ENCODE data around the gene MTMR6.

The MTMR6 gene

DNA sequence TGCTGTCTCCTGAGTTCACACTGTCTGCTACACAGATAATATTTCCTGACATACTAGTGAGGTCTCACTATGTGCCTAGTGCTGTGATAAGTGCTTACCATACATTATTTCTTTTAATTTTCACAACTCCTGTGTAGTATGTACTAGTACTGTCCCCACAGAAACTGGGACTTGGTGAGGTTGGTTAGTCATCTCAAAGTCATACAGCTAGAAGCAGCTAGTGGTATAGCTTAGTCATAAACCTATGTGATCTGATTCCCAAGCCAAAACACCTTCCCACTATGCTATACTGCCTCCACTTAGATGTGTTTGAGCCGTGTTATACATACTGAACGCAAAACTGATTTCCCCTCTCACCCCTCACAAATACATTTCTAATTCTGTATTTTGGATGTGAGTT, 10.5 kb downstream of the MTMR6 start:
- DNase-seq = no peak

GRCh38 chr13:25268561-25268960, 18.7 kb downstream of the MTMR6 start:
- DNase-seq = no peak

DNA sequence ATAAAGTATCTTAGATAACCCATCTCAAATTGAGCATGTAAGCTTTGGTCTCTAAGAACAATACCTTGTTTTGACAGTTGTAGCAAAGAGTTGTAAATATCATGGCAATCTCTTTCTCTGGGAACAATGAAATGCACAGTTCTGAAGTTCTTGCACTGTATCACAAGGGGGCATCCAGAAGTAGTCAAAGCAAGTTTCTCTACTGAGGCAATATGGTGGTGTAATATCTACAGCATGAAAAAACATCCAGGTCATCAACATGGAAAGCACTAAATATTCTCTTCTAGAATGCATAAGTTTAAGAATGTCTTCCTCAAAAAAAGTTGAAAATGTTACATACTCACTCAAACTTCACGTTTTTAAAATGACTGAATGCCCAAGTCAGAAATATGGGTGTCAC, 19.6 kb downstream of the MTMR6 start:
- no peak for DNase-seq

GRCh38 chr13:25266706-25267105, 20.6 kb downstream of the MTMR6 start:
- DNase-seq = no peak

- DNase-seq = no peak
Measured at GRCh38 chr13:25262261-25262660, 25.0 kb downstream of the MTMR6 start.

DNA sequence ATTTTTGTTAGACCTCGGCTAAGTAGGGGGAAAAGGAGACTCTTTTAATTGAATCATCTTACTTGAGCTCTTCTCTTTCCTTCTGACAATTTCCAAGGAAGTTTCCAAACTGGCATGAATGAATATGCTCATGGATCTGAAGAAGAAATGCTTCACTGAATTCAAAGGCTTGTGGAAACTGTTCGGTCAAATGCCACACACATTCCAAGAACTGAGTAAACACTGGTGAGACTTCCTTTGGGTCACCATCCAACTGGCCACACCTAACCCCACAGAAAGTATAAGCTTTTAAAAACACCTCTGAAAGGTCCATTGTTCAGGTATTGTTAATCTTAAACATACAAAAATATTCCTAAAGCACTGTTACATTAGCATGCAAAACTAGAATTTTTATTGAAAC, 33.6 kb downstream of the MTMR6 start:
- DNase-seq = no peak

DNA sequence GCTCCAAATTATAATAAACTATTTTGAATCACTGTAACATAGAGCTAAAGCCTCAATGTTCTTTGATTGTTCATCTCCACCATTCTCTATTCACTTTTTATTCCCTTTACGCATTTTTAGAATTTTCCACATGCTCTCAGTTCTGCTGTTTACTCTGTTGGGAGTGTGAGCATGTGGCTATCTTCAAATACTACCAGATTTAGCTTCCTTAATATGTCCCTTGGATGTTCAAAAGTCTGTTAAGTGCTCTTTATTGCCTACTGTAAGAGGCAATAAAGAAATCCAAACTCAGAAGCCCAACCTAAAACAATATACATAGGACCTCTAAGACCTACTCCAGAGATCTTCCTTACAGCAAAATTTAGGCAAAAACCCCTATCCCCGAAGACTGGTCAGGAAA, 34.5 kb downstream of the MTMR6 start:
- no peak for DNase-seq

DNA sequence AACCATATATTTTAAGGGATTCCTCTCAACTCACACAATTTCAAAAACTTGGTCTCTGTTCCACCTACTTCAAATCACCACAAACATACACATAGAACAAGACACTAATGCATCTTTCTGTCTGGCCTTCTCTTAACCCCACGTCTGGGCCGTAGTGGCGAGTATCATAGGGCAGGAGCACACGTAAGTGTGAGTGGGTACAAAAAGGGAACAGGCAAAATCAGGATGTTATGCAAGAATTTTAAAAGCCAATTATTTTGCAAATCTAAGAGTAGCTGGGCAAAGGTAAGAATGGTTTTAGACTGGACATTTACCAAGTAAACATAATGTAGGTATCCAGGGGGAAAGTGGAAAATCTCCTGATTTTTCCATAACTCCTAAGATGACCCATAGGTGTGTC, 35.1 kb downstream of the MTMR6 start:
- DNase-seq = no peak

DNA sequence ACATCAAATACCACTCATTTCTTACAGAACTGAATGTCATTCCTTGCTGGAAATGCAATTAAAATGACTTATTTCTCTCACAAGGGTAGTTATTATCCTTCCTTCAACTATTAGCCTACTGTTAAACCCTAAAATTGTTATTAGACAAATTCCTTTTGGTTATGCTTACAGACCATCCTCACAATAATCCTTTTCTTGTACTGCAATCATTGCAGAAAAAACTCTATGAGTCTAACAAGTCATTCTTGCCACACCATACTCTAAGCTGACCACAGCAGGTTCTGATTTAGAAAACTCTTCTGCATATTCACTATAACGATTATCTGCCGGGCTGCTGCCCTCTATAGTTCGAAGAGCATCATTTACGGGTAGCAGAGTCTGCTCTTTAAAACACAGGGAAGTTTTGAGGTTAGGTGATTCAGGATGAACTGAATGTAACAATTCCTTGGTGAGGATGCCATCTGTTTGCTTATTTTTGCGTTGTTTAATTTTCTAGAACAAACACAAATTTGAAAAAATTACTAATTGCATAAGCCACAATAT, 38.2 kb downstream of the MTMR6 start:
- no peak for DNase-seq

DNA sequence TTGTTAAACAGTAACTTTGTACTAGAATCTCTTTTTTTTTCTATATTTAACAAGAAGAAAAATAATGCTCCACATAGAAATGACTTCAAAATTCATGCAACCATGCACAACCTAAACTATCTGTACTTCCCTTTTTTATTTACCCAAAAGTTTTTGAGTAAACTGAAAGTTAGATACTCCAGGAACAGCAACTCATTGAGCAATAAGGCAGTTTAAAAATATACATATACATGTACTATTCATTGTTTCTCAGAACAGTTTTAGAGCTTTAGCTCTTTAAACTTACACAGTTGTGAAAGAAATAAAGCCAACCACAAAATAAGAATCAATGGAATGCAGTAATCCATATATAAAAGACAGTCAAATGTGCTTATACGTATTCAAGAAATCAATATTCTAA, 39.2 kb downstream of the MTMR6 start:
- DNase-seq = no peak

- DNase-seq = no peak
Measured at GRCh38 chr13:25247360-25247759, 39.9 kb downstream of the MTMR6 start.

- no peak for DNase-seq
Measured at GRCh38 chr13:25244123-25244522, 43.2 kb downstream of the MTMR6 start.

DNA sequence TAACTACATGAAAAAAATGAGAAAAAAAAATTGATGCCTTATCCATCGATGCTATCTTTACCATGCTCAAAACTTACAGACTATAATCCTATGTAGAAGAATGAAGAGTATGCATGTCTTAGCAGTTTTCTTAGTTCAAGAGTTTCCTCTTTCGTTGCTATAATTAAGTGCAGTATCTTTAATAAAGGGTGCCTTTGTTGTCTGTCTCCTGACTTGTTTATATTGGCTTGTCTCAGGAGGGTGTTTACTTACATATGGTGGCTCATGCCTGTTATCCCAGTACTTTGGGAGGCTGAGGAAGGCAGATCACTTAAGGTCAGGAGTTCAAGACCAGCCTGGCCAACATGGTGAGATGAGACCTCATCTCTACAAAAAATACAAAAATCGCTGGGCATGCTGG, 44.3 kb downstream of the MTMR6 start:
- no peak for DNase-seq

- no peak for DNase-seq
Measured at GRCh38 chr13:25241007-25241406, 46.3 kb downstream of the MTMR6 start.

DNA sequence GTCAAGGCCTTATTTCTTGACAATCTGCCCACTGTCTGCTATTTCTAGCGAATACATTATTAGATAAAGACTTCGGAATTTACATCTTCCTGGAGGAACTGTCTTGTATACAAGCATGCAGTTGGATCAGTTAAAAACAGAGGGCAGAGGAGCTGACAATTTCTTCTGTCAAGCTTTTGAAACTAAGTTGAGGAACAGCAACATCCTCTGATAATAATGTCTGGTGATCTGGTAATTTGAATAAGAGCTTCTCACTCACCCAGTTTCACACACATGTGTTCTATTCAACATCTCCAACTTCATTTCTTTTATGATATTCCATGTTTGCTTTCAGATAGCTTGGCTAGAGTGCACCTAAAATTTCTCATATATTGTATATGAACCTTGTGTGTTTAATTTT, 50.2 kb downstream of the MTMR6 start:
- DNase-seq = no peak

DNA sequence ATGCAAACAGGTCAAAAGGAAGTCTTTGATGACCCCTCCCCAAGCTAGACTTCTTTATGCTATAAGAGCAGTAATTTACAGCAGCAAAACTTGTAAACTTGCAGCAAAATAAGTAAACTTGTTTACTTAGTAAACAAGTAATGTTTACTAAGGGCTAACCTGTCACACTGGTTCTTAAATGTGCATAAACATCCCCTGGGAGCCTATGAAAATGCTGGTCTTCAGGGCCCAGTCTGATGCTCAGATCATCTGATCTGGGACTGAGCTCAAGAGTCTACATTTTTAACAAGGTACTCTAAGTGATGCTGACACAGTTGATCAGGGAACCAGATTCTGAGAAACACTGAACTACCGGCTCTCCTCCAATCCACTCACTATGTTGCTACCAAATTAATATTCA, 53.4 kb downstream of the MTMR6 start:
- DNase-seq = no peak

- peak; percentile 1 to 41 for DNase-seq
Measured at GRCh38 chr13:25232937-25233515, 54.3 kb downstream of the MTMR6 start.

DNA sequence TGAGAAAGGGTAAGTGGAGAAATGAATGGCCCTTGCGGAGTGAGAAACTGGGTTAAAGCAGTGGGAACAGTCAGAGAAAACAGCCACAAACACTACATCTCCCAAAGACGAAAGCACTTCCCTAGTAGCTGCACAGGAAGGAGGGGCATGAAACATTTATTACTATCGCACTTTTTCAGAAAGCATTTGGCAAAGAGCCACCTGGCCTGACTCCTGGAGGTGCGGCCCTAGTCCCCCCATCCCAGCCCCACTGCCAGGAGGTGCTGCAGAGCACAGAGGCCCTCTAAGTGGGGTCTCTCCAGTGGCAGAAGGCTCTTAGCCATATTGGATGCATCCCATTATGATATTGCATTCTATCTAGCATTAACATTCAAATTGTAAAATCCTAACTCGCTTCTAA, 55.8 kb downstream of the MTMR6 start:
- no peak for DNase-seq

- no peak for DNase-seq
Measured at GRCh38 chr13:25227690-25228089, 59.6 kb downstream of the MTMR6 start.

GRCh38 chr13:25225970-25226369, 61.3 kb downstream of the MTMR6 start:
- DNase-seq = no peak

DNA sequence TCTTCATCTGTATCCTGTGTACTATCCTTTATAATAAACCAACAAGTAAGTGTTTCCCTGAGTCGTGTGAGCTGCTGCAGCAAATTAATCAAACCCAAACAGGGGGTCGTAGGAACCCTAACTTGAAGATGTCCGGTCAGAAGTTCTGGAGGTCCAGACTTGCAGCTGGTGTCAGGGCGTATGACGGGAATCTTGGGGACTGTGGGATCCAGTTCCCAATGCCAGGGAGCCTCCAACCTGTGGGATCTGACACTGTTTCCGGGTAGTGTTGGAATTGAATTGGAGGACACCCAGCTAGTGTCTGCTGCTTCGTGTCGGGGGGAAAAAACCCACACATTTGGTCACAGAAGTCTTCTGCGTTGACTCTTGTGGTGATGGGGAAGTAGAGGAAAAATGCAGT, 63.1 kb downstream of the MTMR6 start:
- DNase-seq = no peak

GRCh38 chr13:25222740-25223139, 64.5 kb downstream of the MTMR6 start:
- DNase-seq = no peak

DNA sequence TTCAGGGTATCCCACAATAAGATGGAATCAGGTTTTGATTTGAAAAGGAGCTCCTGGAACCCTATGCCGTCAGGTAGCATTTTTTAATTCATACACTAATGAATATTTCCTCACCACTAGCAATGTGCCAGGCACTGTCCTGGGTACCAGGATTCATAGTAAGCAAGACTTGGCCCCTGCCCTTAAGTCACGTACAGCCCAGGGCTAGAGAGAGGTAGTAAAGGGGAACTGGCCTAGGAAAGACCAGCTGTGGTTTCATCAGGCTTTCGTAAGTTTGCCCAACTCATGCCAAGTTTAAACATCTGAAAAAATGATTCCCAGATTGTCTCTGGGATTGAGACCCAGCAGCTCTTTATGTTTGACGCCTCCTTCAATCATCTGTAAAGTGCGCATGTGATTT, 69.3 kb downstream of the MTMR6 start:
- DNase-seq = no peak

DNA sequence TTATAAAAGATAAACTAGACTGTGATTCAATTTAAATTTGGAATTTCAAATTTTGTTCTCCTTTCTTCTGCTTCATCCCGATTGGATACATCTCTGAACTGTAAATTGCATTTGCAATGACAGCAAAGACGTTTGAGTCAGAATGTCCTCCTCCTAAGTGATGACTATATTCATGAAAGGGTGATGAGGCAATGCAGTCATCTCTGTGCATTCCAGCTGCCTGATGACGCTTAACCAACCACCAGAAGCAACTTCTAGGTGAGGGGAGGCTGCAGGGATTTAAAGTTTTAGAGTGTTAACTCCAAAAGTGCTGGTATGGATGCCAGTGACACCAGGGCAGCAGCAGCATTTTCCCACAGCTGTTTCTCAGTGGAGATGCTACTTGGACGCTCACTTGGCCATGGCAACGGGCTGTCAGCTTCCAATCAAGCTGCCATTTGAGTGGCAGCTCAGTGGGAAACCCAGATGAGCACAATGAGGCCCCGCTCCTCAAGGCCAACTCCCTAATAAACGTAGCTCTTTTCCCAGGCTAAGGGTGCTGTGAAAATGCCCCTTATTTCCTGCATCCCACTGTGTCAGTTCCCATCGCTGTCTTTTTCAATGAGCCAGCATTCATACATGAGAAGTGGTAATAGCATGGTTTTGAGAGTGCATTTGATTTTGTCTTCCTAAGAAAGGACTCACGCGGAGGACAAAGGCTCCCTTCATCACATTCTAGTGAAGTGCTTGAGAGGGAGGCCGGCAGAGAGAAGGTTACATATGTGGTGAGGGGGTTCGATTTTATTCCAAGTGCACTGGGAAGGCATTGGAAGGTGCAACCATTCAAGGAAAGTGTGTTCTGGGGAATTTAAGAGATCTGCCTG, 70.0 kb downstream of the MTMR6 start:
- no peak for DNase-seq

GRCh38 chr13:25215253-25215575, 72.1 kb downstream of the MTMR6 start:
- no peak for DNase-seq
